Osteoblast (primary cell): Measurements from ENCODE around the gene TMEM97. TPM values are rescaled to one million over a fixed set of nuclear protein-coding genes. Genes with fewer than 3 reads are reported as not detected.

Source experiments
- total RNA-seq: library from RNA; depleted of rRNA; stranded (reverse); fragments of >200 nt; gene quantifications from 2 replicates; pipeline ENCODE4 v1.2.3, GENCODE V29; 2012

Gene TMEM97
- total RNA-seq, 1 donor, result 20.6 TPM

Other genes starting within 250 kb of the TMEM97 start
- 59.4 and 59.8 TPM in 2 replicates for gene IFT20, start 16.3 kb downstream of the TMEM97 start, total RNA-seq
- 31.8 and 33.3 TPM in 2 replicates for gene TNFAIP1, start 16.6 kb downstream of the TMEM97 start, total RNA-seq
- 82.9 and 84.6 TPM in 2 replicates for gene POLDIP2, start 38.3 kb downstream of the TMEM97 start, total RNA-seq
- not detected in 2 replicates for gene SEBOX, start 46.0 kb downstream of the TMEM97 start, total RNA-seq
- gene VTN, start 51.1 kb downstream of the TMEM97 start, total RNA-seq, result under 0.01 TPM in 1 of 2 replicates, not detected in the other
- 5.8 and 5.9 TPM in 2 replicates for gene SARM1, start 52.5 kb downstream of the TMEM97 start, total RNA-seq
- 6.8 and 8.0 TPM in 2 replicates for gene SLC46A1, start 87.0 kb downstream of the TMEM97 start, total RNA-seq
- not detected in 2 replicates for gene SLC13A2, start 154.4 kb downstream of the TMEM97 start, total RNA-seq
- not detected in 2 replicates for gene FOXN1, start 187.1 kb downstream of the TMEM97 start, total RNA-seq
- 23.2 and 25.0 TPM in 2 replicates for gene UNC119, start 233.4 kb downstream of the TMEM97 start, total RNA-seq